GM21825 (cell line): ENCODE data around the gene FBXO2.

Experiments used
- ATAC-seq: cut with Tn5 transposase; IDR thresholded peaks from one replicate; pipeline ENCODE4 v1.9.1; 2021; ENCODE audit warnings: mild to moderate bottlenecking, moderate library complexity; ENCODE audit not compliant: unreplicated experiment

Gene FBXO2

GRCh38 chr1:11682799-11683198 is 28.6 kb upstream of the FBXO2 start:
- ATAC-seq, result no peak

- no peak for ATAC-seq
These were observed 28.1 kb upstream of the FBXO2 start for GRCh38 chr1:11682287-11682771.

- ATAC-seq, result peak; percentile 76
These were observed 27.0 kb upstream of the FBXO2 start, which contains the start of gene MAD2L2 for GRCh38 chr1:11681071-11681771. Gene MAD2L2, minus strand, starts transcription at chr1:11681148. Its CDS starts 547 bp downstream, at chr1:11680601.

GRCh38 chr1:11680270-11681070 is 26.2 kb upstream of the FBXO2 start:
- peak; percentile 17 for ATAC-seq

GRCh38 chr1:11678442-11678841 is 24.2 kb upstream of the FBXO2 start:
- ATAC-seq, result no peak

GRCh38 chr1:11676386-11677103 is 22.3 kb upstream of the FBXO2 start:
- ATAC-seq, result no peak

GRCh38 chr1:11675325-11675724 is 21.1 kb upstream of the FBXO2 start:
- ATAC-seq, result no peak

GRCh38 chr1:11674488-11674887 is 20.3 kb upstream of the FBXO2 start:
- no peak for ATAC-seq

GRCh38 chr1:11673089-11673769 is 19.0 kb upstream of the FBXO2 start:
- ATAC-seq, result no peak

- ATAC-seq, result no peak
These were observed 17.5 kb upstream of the FBXO2 start for GRCh38 chr1:11671544-11672286.

- ATAC-seq, result no peak
These were observed 16.9 kb upstream of the FBXO2 start for GRCh38 chr1:11671205-11671543.

GRCh38 chr1:11670747-11671146 is 16.5 kb upstream of the FBXO2 start:
- no peak for ATAC-seq

GRCh38 chr1:11668516-11668915 is 14.3 kb upstream of the FBXO2 start:
- no peak for ATAC-seq

- ATAC-seq, result peak; percentile 39
These were observed 10.3 kb upstream of the FBXO2 start for GRCh38 chr1:11664336-11665065.

GRCh38 chr1:11661103-11661502 is 6.9 kb upstream of the FBXO2 start:
- no peak for ATAC-seq

- ATAC-seq, result no peak
These were observed 5.5 kb upstream of the FBXO2 start for GRCh38 chr1:11659748-11660147.

GRCh38 chr1:11658542-11658941 is 4.3 kb upstream of the FBXO2 start:
- no peak for ATAC-seq

GRCh38 chr1:11657654-11658053 is 3.4 kb upstream of the FBXO2 start:
- no peak for ATAC-seq

- ATAC-seq, result peak; percentile 10
These were observed 945 bp upstream of the FBXO2 start for GRCh38 chr1:11654939-11655808.
